WTC11 (cell line): ENCODE results near the gene PAX8. TPM values are rescaled to one million over a fixed set of nuclear protein-coding genes. Genes with fewer than 3 reads are reported as not detected.

Source experiments
- ATAC-seq: fragments of 200-7000 bp; cut with Tn5 transposase; 2 replicates; pipeline ENCODE4 v1.10.0; 2021; ENCODE audit warnings: mild to moderate bottlenecking, moderate library complexity
- CTCF ChIA-PET: fragments of 300-600 bp; sonication (Branson Sonifier 250); formaldehyde crosslinking; loops from one replicate; lab custom pipeline; 2021; ENCODE audit warnings: antibody characterized with exemption; lab: Charles Lee
- POLR2A ChIA-PET: fragments of 350-600 bp; sonication (Branson Sonifier 250); formaldehyde crosslinking; loops from one replicate; lab custom pipeline; 2021; ENCODE audit warnings: antibody characterized with exemption; lab: Charles Lee
- DNase-seq: peaks from one replicate; pipeline ENCODE4 v3.0.0; 2021; ENCODE audit warnings: low spot score
- H3K27ac Mint-ChIP-seq: 2 replicates; pipeline ENCODE4 v1.8.0; 2021; ENCODE audit warnings: mixed read lengths
- H3K27me3 Mint-ChIP-seq: 2 replicates; pipeline ENCODE4 v1.8.0; 2021; ENCODE audit warnings: low read depth, mild to moderate bottlenecking, moderate library complexity, mixed read lengths
- H3K36me3 Mint-ChIP-seq: 2 replicates; pipeline ENCODE4 v1.8.0; 2021; ENCODE audit warnings: mixed read lengths
- H3K4me1 Mint-ChIP-seq: 2 replicates; pipeline ENCODE4 v1.8.0; 2022; ENCODE audit warnings: mixed read lengths
- H3K4me3 Mint-ChIP-seq: 2 replicates; pipeline ENCODE4 v1.8.0; 2021; ENCODE audit warnings: mild to moderate bottlenecking, moderate library complexity, mixed read lengths
- H3K9me3 Mint-ChIP-seq: 2 replicates; pipeline ENCODE4 v1.8.0; 2021; ENCODE audit warnings: mixed read lengths
- ATF1 ChIP-seq: sonication (generic); formaldehyde crosslinking; IDR thresholded peaks from 2 replicates; pipeline ENCODE4 v1.8.1; 2023; ENCODE audit warnings: mild to moderate bottlenecking, moderate library complexity, missing genetic modification reagents
- CBFB ChIP-seq: sonication (generic); formaldehyde crosslinking; IDR thresholded peaks from 2 replicates; pipeline ENCODE4 v1.8.1; 2022; ENCODE audit warnings: mild to moderate bottlenecking, low read depth, missing genetic modification reagents
- ETV6 ChIP-seq: sonication (generic); formaldehyde crosslinking; IDR thresholded peaks from 2 replicates; pipeline ENCODE4 v1.8.1; 2022; ENCODE audit warnings: mild to moderate bottlenecking, missing genetic modification reagents
- FOXK1 ChIP-seq: sonication (generic); formaldehyde crosslinking; IDR thresholded peaks from 2 replicates; pipeline ENCODE4 v1.8.0; 2022; ENCODE audit warnings: mild to moderate bottlenecking, moderate library complexity, missing genetic modification reagents
- FOXP1 ChIP-seq: sonication (generic); formaldehyde crosslinking; IDR thresholded peaks from 2 replicates; pipeline ENCODE4 v1.8.0; 2022; ENCODE audit warnings: missing genetic modification reagents, mild to moderate bottlenecking, moderate library complexity, borderline replicate concordance
- FOXP4 ChIP-seq: sonication (generic); formaldehyde crosslinking; IDR thresholded peaks from 2 replicates; pipeline ENCODE4 v1.8.0; 2022; ENCODE audit warnings: mild to moderate bottlenecking, missing genetic modification reagents
- GTF2I ChIP-seq: fragments of 250-450 bp; sonication (Bioruptor Pico); conservative IDR thresholded peaks from 2 replicates; pipeline ENCODE4 v1.4.0; 2021; ENCODE audit warnings: mild to moderate bottlenecking
- HMGA2 ChIP-seq: fragments of 250-450 bp; sonication (Bioruptor Pico); IDR thresholded peaks from 2 replicates; pipeline ENCODE4 v1.4.0; 2021; ENCODE audit warnings: mild to moderate bottlenecking, moderate library complexity
- HMGXB4 ChIP-seq: sonication (generic); formaldehyde crosslinking; IDR thresholded peaks from 2 replicates; pipeline ENCODE4 v1.8.1; 2023; ENCODE audit warnings: mild to moderate bottlenecking, moderate library complexity, missing genetic modification reagents
- MAX ChIP-seq: sonication (generic); formaldehyde crosslinking; IDR thresholded peaks from 2 replicates; pipeline ENCODE4 v1.8.0; 2022; ENCODE audit warnings: mild to moderate bottlenecking, missing genetic modification reagents
- MYBL2 ChIP-seq: sonication (generic); formaldehyde crosslinking; IDR thresholded peaks from 2 replicates; pipeline ENCODE4 v1.8.1; 2023; ENCODE audit warnings: mild to moderate bottlenecking, moderate library complexity, missing genetic modification reagents
- NR2C2 ChIP-seq: sonication (generic); formaldehyde crosslinking; IDR thresholded peaks from 2 replicates; pipeline ENCODE4 v1.8.0; 2022; ENCODE audit warnings: mild to moderate bottlenecking, missing genetic modification reagents
- NR3C1 ChIP-seq: sonication (generic); formaldehyde crosslinking; conservative IDR thresholded peaks from 2 replicates; pipeline ENCODE4 v1.8.1; 2023; ENCODE audit warnings: low read depth, mild to moderate bottlenecking, missing genetic modification reagents
- PRDM15 ChIP-seq: sonication (generic); formaldehyde crosslinking; IDR thresholded peaks from 2 replicates; pipeline ENCODE4 v1.8.0; 2022; ENCODE audit warnings: missing genetic modification reagents
- SP1 ChIP-seq: sonication (generic); formaldehyde crosslinking; conservative IDR thresholded peaks from 2 replicates; pipeline ENCODE4 v1.8.1; 2022; ENCODE audit warnings: missing genetic modification reagents
- STAT6 ChIP-seq: sonication (generic); formaldehyde crosslinking; conservative IDR thresholded peaks from 2 replicates; pipeline ENCODE4 v1.8.1; 2023; ENCODE audit warnings: mild to moderate bottlenecking, low read depth, missing genetic modification reagents, moderate library complexity
- ZBTB21 ChIP-seq: sonication (generic); formaldehyde crosslinking; IDR thresholded peaks from 2 replicates; pipeline ENCODE4 v1.8.1; 2023; ENCODE audit warnings: mild to moderate bottlenecking, missing genetic modification reagents, borderline replicate concordance
- ZNF138 ChIP-seq: sonication (generic); formaldehyde crosslinking; conservative IDR thresholded peaks from 2 replicates; pipeline ENCODE4 v1.8.1; 2022; ENCODE audit warnings: mild to moderate bottlenecking, moderate library complexity, missing genetic modification reagents
- ZNF263 ChIP-seq: sonication (generic); formaldehyde crosslinking; IDR thresholded peaks from 2 replicates; pipeline ENCODE4 v1.8.1; 2022; ENCODE audit warnings: low read depth, mild to moderate bottlenecking, moderate library complexity, missing genetic modification reagents
- ZNF281 ChIP-seq: sonication (generic); formaldehyde crosslinking; IDR thresholded peaks from 2 replicates; pipeline ENCODE4 v1.8.0; 2023; ENCODE audit warnings: mild to moderate bottlenecking, missing genetic modification reagents
- ZNF317 ChIP-seq: sonication (generic); formaldehyde crosslinking; IDR thresholded peaks from 2 replicates; pipeline ENCODE4 v1.8.1; 2023; ENCODE audit warnings: low read depth, mild to moderate bottlenecking, moderate library complexity, missing genetic modification reagents, borderline replicate concordance
- total RNA-seq: library from RNA; stranded (reverse); gene quantifications from 3 replicates; pipeline ENCODE4 v1.2.3, GENCODE V29; 2021

Gene PAX8
- total RNA-seq, 1 experiment from 2014 or later, result 0.35 TPM

- Mint-ChIP-seq H3K36me3 (no peaks in the 10 kb centered on the region), H3K4me3 (peak overlapping the region; percentile 65), H3K27me3 (peaks cover 22% of the 10 kb centered on the region), H3K27ac (no peak overlapping the region), H3K9me3 (no peaks in the 10 kb centered on the region), H3K4me1 (peaks cover under 1% of the 10 kb centered on the region; the same call in 1 of the 2 replicates)
- ChIA-PET POLR2A (interaction anchor here (0.9 to 1.0 kb wide), 3 partner anchors 55 to 119 kb away, joined by 3 to 5 read pairs (median 3); no protein-coding TSS in a partner anchor), CTCF (interaction anchor here (0.6 to 7.9 kb wide), 62 partner anchors 9 to 942 kb away, joined by 3 to 155 read pairs (median 6); partner anchors contain the start of genes IL36G, PAX8 and PSD4)
- peak; percentile 89 for DNase-seq
- ATAC-seq, result peak; percentile 82
- TF ChIP-seq MYBL2 (CRISPR knock-in tag) (peak; percentile 63; the same call in 1 of the 2 replicates), CBFB (CRISPR knock-in tag) (0 out of 2 replicates have a peak, but pooled peaks have one; percentile 59), NR3C1 (CRISPR knock-in tag) (0 out of 2 replicates have a peak, but pooled peaks have one; percentile 67), ZNF263 (CRISPR knock-in tag) (peak; percentile 98), FOXK1 (CRISPR knock-in tag) (peak; percentile 57; the same call in 1 of the 2 replicates), ETV6 (CRISPR knock-in tag) (peak; percentile 84; the same call in 1 of the 2 replicates), ZNF138 (peak; percentile 65; the same call in 1 of the 2 replicates), FOXP1 (peak; percentile 84), ATF1 (no peak), PRDM15 (CRISPR knock-in tag) (no peak), SP1 (CRISPR knock-in tag) (peak; percentile 66), MAX (CRISPR knock-in tag) (peak; percentile 65; the same call in 1 of the 2 replicates), HMGA2 (CRISPR knock-in tag) (no peak), FOXP4 (CRISPR knock-in tag) (peak; percentile 59; the same call in 1 of the 2 replicates), ZNF281 (CRISPR knock-in tag) (no peak), STAT6 (CRISPR knock-in tag) (0 out of 2 replicates have a peak, but pooled peaks have one; percentile 31), ZBTB21 (peak; percentile 42; the same call in 1 of the 2 replicates), GTF2I (CRISPR knock-in tag) (no peak), NR2C2 (no peak), ZNF317 (CRISPR knock-in tag) (no peak), HMGXB4 (CRISPR knock-in tag) (peak; percentile 97)
Observed at GRCh38 chr2:113198790-113199612, 79.7 kb downstream of the PAX8 start.
